GM21528 (cell line): ENCODE measurements around the gene BCAS3.
"Not testable (repeated sequence)": the region's sequence is repeated elsewhere in the genome, so short reads cannot be mapped to it uniquely, and the experiment has no call there.

Source experiments
- ATAC-seq: cut with Tn5 transposase; IDR thresholded peaks from one replicate; pipeline ENCODE4 v1.9.1; 2021; ENCODE audit warnings: mild to moderate bottlenecking, moderate library complexity; ENCODE audit not compliant: unreplicated experiment, low FRiP score

The BCAS3 gene

GRCh38 chr17:60862482-60862881 lies 184.8 kb downstream of the BCAS3 start:
- no peak for ATAC-seq

GRCh38 chr17:60863892-60864707 lies 186.4 kb downstream of the BCAS3 start:
- ATAC-seq: no peak

GRCh38 chr17:60864708-60865005 lies 187.0 kb downstream of the BCAS3 start:
- ATAC-seq: no peak

DNA sequence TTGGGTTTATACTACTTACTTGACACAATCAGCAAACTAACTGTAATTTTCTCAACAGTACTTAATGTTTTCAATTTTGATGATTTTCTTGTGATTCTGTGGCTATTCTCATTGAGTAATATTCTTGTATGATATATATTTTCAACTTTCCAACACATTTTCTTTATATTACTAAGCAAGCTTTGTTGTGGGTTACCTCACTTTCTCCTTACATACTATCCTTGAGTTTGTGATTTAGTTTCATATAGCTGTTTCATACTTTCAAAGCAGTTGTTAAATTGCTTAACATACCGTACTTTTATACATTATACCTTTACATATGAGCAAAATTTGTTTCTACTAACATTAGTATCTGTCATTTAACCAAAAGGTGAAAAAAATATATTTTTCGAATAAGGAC lies 197.1 kb downstream of the BCAS3 start:
- no peak for ATAC-seq

DNA sequence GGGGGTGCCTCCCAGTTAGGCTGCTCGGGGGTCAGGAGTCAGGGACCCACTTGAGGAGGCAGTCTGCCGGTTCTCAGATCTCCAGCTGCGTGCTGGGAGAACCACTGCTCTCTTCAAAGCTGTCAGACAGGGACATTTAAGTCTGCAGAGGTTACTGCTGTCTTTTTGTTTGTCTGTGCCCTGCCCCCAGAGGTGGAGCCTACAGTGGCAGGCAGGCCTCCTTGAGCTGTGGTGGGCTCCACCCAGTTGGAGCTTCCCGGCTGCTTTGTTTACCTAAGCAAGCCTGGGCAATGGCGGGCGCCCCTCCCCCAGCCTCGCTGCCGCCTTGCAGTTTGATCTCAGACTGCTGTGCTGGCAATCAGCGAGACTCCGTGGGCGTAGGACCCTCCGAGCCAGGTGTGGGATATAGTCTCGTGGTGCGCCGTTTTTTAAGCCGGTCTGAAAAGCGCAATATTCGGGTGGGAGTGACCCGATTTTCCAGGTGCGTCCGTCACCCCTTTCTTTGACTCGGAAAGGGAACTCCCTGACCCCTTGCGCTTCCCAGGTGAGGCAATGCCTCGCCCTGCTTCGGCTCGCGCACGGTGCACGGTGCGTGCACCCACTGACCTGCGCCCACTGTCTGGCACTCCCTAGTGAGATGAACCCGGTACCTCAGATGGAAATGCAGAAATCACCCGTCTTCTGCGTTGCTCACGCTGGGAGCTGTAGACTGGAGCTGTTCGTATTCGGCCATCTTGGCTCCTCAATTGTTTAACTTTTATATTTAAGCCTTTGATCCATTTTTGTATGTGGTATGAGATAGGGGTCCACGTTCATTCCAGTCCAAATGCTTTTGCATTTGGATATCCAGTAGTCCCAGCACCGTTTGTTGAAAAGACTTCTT lies 209.3 kb downstream of the BCAS3 start:
- ATAC-seq: not testable (repeated sequence)

GRCh38 chr17:60887614-60888028 lies 210.0 kb downstream of the BCAS3 start:
- no peak for ATAC-seq

DNA sequence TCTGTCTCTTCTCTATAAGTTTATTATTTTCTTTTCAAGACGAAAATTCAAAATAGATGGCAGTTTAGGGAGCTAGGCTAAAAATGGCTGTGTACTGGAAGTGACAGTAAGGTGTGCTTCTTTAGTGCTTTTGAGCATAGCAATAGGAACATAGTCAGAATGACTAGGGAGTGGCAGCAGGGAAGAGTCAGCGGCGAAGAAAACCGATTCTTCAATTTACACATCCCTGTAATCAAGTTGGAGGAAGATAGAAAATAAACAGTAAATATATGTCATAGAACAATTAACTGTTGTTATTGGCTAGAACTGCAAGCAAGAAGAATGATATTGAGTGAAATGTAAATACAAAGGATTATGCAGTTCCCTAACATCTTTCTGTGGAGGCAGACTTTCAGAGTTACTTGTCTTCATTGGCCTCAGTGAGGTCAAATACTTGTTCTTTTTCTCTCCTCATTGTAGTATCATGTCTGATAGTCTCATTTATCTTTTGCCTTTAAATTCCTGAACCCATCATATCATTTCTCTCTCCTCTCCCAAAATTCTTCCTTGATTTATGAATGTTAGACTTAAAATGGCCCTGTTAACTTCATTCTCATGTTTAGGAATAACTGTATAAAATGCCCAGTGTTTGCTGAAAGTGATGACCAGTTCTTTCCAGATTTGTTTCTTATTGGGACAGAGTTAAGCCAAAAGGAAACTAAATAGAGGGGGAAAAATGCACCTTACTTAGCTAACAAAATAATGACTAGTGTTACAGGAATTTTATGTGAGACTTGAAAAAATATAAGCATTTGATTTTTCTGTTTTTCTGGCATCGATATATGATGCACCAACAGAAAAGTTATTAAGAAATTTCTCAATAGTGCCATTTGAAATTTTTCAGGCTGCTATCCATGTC lies 211.4 kb downstream of the BCAS3 start:
- no peak for ATAC-seq

- ATAC-seq: no peak
These were observed 213.5 kb downstream of the BCAS3 start for GRCh38 chr17:60891149-60891548.

DNA sequence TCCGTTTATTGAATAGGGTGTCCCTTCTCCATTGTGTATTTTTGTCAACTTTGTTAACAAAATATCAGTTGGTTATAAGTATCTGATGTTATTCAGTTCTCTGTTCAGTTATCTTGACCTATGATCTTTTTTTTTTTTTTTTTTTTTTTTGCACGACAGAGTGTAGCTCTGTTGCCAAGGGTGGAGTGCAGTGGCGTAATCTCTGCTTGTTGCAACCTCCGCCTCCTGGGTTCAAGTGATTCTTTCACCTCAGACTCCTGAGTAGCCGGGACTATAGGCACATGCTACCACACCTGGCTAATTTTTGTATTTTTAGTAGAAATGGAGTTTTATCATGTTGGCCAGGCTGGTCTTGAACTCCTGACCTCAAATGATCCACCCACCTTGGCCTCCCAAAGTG lies 215.8 kb downstream of the BCAS3 start:
- no peak for ATAC-seq

DNA sequence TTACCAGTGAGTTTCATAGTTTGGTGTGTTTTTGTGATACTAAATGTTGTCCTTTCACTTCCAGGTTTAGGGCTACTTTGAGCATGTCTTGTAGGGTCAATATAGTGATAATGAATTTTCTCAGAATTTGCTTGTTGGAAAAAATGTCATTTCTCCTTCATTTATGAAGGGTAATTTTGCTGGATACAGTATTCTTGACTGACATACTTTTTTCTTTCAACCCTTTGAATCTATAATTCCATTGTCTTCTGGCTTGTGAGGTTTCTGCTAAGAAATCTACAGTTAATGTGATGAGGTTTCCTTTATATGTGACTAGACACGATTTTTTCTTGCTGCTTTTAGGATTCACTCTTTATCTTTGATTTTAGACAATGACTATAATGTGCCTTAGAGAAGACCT lies 219.3 kb downstream of the BCAS3 start:
- no peak for ATAC-seq

DNA sequence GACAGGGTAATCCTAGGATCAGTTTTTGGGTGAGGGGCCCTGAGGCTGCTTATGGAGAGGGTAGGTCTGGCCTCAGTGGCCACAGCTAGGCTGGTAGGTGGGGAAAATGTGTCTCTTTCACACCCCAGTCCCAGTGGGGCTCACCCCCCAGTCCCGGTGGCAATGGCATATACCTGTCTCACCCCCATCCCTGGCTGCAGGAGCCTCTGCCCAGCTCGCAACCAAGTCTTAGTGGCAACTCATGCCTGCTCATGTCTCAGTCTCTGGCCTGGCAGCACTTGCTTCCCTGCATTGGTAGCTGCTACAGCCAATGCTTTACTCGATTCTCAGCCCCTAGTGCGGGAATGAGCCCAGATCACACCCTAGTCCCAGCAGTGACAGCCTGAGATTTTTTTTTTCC lies 221.5 kb downstream of the BCAS3 start:
- no peak for ATAC-seq

GRCh38 chr17:60900688-60901087 lies 223.0 kb downstream of the BCAS3 start:
- ATAC-seq: no peak

- no peak for ATAC-seq
These were observed 223.6 kb downstream of the BCAS3 start for GRCh38 chr17:60901242-60901641.

- no peak for ATAC-seq
These were observed 224.2 kb downstream of the BCAS3 start for GRCh38 chr17:60901806-60902205.

- no peak for ATAC-seq
These were observed 224.7 kb downstream of the BCAS3 start for GRCh38 chr17:60902399-60902798.

DNA sequence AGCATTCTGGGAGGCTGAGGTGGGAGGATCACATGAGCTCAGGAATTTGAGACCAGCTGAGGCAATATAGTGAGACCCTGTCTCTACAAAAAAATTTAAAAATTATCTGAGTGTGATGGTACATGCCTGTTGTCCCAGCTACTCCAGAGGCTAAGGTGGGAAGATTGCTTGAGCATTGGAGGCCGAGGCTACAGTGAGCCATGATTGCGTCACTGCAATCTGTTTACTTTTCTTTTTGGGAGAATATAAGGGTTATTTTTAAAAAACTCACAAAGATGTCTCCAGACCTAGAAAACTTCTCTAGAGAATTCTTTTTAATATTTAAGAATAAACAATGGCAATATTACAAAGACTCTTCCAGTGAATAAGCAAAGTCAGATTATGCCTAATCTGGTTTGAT lies 226.9 kb downstream of the BCAS3 start:
- ATAC-seq: no peak

DNA sequence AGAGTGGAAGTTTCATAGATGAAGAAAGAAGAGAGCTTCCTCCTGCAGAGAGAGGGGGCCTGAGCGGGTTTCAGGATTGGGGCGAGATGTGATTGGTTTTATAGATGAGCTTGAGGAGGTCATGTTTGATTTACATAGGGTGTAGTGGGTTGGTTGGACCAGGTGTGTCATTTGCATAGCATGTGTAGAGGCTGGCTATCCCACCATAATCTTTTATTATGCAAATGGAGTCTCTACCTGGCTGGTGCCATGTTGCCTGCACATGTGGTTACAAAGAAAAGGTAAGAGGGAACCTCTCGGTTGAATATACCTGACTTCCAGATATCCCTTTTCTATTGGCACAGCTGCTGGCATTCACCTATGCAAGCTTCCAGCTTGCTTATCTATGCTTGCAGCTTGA lies 228.1 kb downstream of the BCAS3 start:
- ATAC-seq: no peak

- ATAC-seq: no peak
These were observed 230.7 kb downstream of the BCAS3 start for GRCh38 chr17:60908324-60908723.

GRCh38 chr17:60909405-60909804 lies 231.8 kb downstream of the BCAS3 start:
- no peak for ATAC-seq

GRCh38 chr17:60910415-60910814 lies 232.8 kb downstream of the BCAS3 start:
- no peak for ATAC-seq

GRCh38 chr17:60914078-60914477 lies 236.4 kb downstream of the BCAS3 start:
- ATAC-seq: no peak
